ENCODE measurements around the gene ANKRD35. TPM values are rescaled to one million over a fixed set of nuclear protein-coding genes. Genes with fewer than 3 reads are reported as not detected.
"Not testable (repeated sequence)": the region's sequence is repeated elsewhere in the genome, so short reads cannot be mapped to it uniquely, and the experiment has no call there.

The ANKRD35 gene
- total and polyA plus RNA-seq, 9 of the 15 experiments (the other 6 are each of a cell fraction or from before 2014, with no cell fraction given): 0.07 to 0.14 (median 0.07) TPM; not detected in 5

DNA sequence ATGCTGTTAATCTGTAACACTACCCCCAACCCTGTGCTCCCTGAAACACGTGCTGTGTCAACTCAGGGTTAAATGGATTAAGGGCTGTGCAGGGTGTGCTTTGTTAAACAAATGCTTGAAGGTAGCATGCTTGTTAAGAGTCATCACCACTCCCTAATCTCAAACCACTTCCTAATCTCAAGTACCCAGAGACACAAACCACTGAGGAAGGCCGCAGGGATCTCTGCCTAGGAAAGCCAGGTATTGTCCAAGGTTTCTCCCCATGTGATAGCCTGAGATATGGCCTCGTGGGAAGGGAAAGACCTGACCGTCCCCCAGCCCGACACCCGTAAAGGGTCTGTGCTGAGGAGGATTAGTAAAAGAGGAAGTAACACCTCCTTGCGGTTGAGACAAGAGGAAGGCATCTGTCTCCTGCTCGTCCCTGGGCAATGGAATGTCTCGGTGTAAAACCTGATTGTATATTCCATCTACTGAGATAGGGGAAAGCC, 46.9 kb upstream of the ANKRD35 start (continued):
- TF ChIP-seq ZNF609 (CRISPR knock-in tag; IDR thresholded peaks at IDR 0.05; ENCODE audit: borderline replicate concordance) (peak; percentile 86; the same call in 1 of the 2 replicates), ZNF584 (CRISPR knock-in tag; IDR thresholded peaks at IDR 0.05; ENCODE audit: low read depth) (peak; percentile 75; the same call in 1 of the 2 replicates), ATF7 (IDR thresholded peaks at IDR 0.05) (peak; percentile 76), ID3 (tag; IDR thresholded peaks at IDR 0.05) (peak; percentile 86), L3MBTL2 (IDR thresholded peaks at IDR 0.05) (peak; percentile 98), ADNP (tag; IDR thresholded peaks at IDR 0.05) (peak; percentile 45; the same call in 1 of the 2 replicates), ZBTB11 (CRISPR knock-in tag; IDR thresholded peaks at IDR 0.05) (peak in 1 of 3 experiments; percentile 68; a peak in 2 of 6 replicates), TEAD4 (IDR thresholded peaks at IDR 0.05; ENCODE audit: low read length) (peak; percentile 89), SOX6 (IDR thresholded peaks at IDR 0.05) (peak; percentile 99), TAL1 (IDR thresholded peaks at IDR 0.05) (peak; percentile 96), ZNF24 (IDR thresholded peaks at IDR 0.05) (peak; percentile 49; the same call in 1 of the 2 replicates), ZMIZ1 (IDR thresholded peaks at IDR 0.05; ENCODE audit: low read depth in 2 of 2, low read length in 2 of 2) (peak in 1 of 2 experiments; percentile 78; a peak in 2 of 4 replicates)
- TF ChIP-seq ID3 (CRISPR knock-in tag; IDR thresholded peaks at IDR 0.05); TEAD4 (CRISPR knock-in tag; IDR thresholded peaks at IDR 0.05; ENCODE audit: borderline replicate concordance): not testable (repeated sequence)
